ENCODE measurements around the gene SUGCT. TPM values are rescaled to one million over a fixed set of nuclear protein-coding genes. Genes with fewer than 3 reads are reported as not detected.

Gene SUGCT
- total and polyA plus RNA-seq, 2 of the 8 experiments (the other 6 are each of a cell fraction or from before 2014, with no cell fraction given), result 2.8 to 5.4 TPM

DNA sequence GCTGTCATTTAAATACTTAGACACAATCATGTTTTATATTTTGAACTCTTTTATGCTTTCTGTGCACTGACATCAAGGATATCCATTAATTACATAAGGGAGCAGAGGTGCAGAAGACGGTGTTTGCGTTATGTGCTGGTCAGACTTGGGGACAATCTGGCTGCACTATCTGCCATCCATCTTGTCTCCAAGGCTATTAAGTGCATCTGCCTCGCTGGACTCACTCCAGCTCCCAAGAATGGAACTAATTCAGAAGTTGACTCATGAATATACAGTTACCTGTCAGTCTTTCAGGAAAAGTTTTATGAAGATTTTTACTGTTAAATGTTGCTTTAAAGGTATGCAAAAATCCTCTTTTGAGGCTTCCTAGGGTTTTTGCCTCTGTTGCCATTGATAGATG, 391.0 kb downstream of the SUGCT start:
- H4K20me1 ChIP-seq (replicated peaks in 1 of 2; ENCODE audit: control insufficient read depth in 1 of 2, insufficient read depth in 2 of 2, low read length in 2 of 2), result no peaks in the 10 kb centered on the region
- CTCF ChIA-PET (ENCODE audit: partially characterized antibody), result interaction anchor here (0.5 kb wide), 1 partner anchor 314 kb away, joined by 4 read pairs; no protein-coding TSS in a partner anchor
- no peak overlapping the region for H3K18ac ChIP-seq (ENCODE audit: extremely low read depth, low read length)
- no peak for DNase-seq (ENCODE audit: low read depth in 1 of 2, low spot score in 2 of 2)
- POLR2A ChIA-PET (ENCODE audit: partially characterized antibody), result no interaction called here
- H3K79me2 ChIP-seq (ENCODE audit: control insufficient read depth in 1 of 2, insufficient read depth in 2 of 2, low read length in 2 of 2), result no peaks in the 10 kb centered on the region
- no peak overlapping the region for H2AFZ ChIP-seq (ENCODE audit: low read length)
- no peak overlapping the region for H2AK5ac ChIP-seq (ENCODE audit: low read depth, low read length)
- H3K4me1 ChIP-seq (replicated peaks in 1 of 4; ENCODE audit: control insufficient read depth in 3 of 4, insufficient read depth in 4 of 4, low read length in 3 of 4), result no peaks in the 10 kb centered on the region
- no peak overlapping the region for H2BK5ac ChIP-seq (ENCODE audit: low read depth, low read length)
- H2BK20ac ChIP-seq (ENCODE audit: low read length), result no peak overlapping the region
- no peaks in the 10 kb centered on the region for H3K23me2 ChIP-seq (ENCODE audit: low read depth, low read length)
- H3K9me3 ChIP-seq (ENCODE audit: insufficient read depth in 2 of 2, low read depth in 1 of 2, low read length in 1 of 2), result no peaks in the 10 kb centered on the region
- H2BK120ac ChIP-seq (replicated peaks; ENCODE audit: low read depth, low read length), result no peak overlapping the region
- no peak overlapping the region for H3K4me2 ChIP-seq (ENCODE audit: insufficient read depth in 1 of 2, low read depth in 2 of 2, low read length in 2 of 2)
- no peak overlapping the region for H2BK15ac ChIP-seq (ENCODE audit: low read length)
- H2BK12ac ChIP-seq (ENCODE audit: low read depth, low read length), result no peak overlapping the region
- no peak overlapping the region for H3K4me3 ChIP-seq (ENCODE audit: extremely low read depth in 1 of 4, insufficient read depth in 2 of 4, low read depth in 3 of 4, low read length in 4 of 4)
- no peak overlapping the region for H4K5ac ChIP-seq (ENCODE audit: insufficient read length, low read depth, low read length)
- H4K8ac ChIP-seq (ENCODE audit: extremely low read depth, insufficient read depth, low read length), result no peak overlapping the region
- FAIRE-seq, result no peak
- H3K14ac ChIP-seq (ENCODE audit: insufficient read length), result no peak overlapping the region
- no peaks in the 10 kb centered on the region for H3K27me3 ChIP-seq (replicated peaks in 1 of 4; ENCODE audit: control insufficient read depth in 3 of 4, extremely low read depth in 1 of 4, insufficient read depth in 3 of 4, low read length in 3 of 4)
- H3K23ac ChIP-seq (ENCODE audit: insufficient read length), result no peak overlapping the region
- no peaks in the 10 kb centered on the region for H3K79me1 ChIP-seq (ENCODE audit: low read depth, low read length)
- 85% methylated on average over 3 of the region's 3 CpGs; no CpG with 5 or more reads in 1 of the 2 experiments for whole genome bisulfite sequencing, 2 experiments (ENCODE audit: extremely low coverage in 1 of 2, insufficient coverage in 1 of 2, insufficient read length in 1 of 2, insufficient replicate concordance in 2 of 2, low coverage in 1 of 2, low lambda C conversion rate in 2 of 2, missing lambda C conversion rate in 1 of 2)
- no peak overlapping the region for H3K4ac ChIP-seq (replicated peaks; ENCODE audit: insufficient read length, low read depth, low read length)
- no peak overlapping the region for H3K9ac ChIP-seq (replicated peaks in 1 of 4; ENCODE audit: extremely low read depth in 1 of 4, low read depth in 3 of 4, low read length in 3 of 4)
- no peak overlapping the region for H3K27ac ChIP-seq (ENCODE audit: low read depth, low read length)
- H3K36me3 ChIP-seq (ENCODE audit: control insufficient read depth in 2 of 4, insufficient read depth in 4 of 4, low read length in 3 of 4), result no peaks in the 10 kb centered on the region
- no peak overlapping the region for H4K91ac ChIP-seq (replicated peaks; ENCODE audit: insufficient read length, low read length)
- no peak overlapping the region for H3K56ac ChIP-seq (replicated peaks; ENCODE audit: insufficient read length, low read depth, low read length)
- TF ChIP-seq, protein P1, sequence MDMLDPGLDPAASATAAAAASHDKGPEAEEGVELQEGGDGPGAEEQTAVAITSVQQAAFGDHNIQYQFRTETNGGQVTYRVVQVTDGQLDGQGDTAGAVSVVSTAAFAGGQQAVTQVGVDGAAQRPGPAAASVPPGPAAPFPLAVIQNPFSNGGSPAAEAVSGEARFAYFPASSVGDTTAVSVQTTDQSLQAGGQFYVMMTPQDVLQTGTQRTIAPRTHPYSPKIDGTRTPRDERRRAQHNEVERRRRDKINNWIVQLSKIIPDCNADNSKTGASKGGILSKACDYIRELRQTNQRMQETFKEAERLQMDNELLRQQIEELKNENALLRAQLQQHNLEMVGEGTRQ (IDR thresholded peaks at IDR 0.05; ENCODE audit: low read length), result no peak
- TF ChIP-seq RFX5 (IDR thresholded peaks at IDR 0.05; ENCODE audit: borderline replicate concordance, low read depth, low read length), result no peak
- TF ChIP-seq SRF (IDR thresholded peaks at IDR 0.05; ENCODE audit: low read depth, low read length), result no peak
